ENCODE data around the gene CCBE1.
"Not testable (repeated sequence)": the region's sequence is repeated elsewhere in the genome, so short reads cannot be mapped to it uniquely, and the experiment has no call there.

The CCBE1 gene

GRCh38 chr18:59520562-59521355, 176.5 kb downstream of the CCBE1 start:
- no peak for DNase-seq

GRCh38 chr18:59518705-59519104, 178.5 kb downstream of the CCBE1 start:
- DNase-seq, result no peak

DNA sequence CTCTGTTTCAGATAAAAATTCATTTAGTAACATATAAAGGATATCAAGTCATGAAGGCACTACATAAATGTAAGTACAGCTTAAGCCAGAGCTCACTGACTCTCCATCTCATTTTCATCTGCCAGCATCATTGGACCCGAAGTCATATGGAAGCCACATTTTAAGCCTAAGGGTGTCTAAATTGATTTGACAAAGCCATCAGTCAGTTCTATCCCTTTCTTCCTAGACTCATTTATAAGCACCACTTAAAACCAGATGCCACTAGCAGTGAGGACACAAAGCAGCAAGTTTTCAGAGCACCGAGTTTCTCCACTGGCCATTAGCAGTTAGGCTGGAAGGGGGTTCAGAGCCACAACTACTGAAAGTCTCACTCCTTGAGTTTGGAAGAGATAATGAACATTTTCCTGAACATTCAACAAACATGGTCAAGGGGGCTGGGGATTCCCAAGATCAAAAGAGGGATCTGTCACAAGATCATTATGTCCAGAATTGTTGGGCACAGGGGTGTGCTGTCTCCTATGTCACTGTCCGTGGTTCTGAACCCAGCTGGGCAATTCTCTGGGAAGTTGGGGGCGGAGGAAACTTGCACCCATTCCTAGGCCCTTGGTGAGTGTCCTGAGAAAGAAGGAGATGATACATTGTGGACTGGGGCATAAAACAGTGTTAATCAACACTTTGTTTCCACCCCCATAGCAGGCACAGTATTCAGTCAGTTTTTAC, 179.6 kb downstream of the CCBE1 start:
- DNase-seq, result no peak

DNA sequence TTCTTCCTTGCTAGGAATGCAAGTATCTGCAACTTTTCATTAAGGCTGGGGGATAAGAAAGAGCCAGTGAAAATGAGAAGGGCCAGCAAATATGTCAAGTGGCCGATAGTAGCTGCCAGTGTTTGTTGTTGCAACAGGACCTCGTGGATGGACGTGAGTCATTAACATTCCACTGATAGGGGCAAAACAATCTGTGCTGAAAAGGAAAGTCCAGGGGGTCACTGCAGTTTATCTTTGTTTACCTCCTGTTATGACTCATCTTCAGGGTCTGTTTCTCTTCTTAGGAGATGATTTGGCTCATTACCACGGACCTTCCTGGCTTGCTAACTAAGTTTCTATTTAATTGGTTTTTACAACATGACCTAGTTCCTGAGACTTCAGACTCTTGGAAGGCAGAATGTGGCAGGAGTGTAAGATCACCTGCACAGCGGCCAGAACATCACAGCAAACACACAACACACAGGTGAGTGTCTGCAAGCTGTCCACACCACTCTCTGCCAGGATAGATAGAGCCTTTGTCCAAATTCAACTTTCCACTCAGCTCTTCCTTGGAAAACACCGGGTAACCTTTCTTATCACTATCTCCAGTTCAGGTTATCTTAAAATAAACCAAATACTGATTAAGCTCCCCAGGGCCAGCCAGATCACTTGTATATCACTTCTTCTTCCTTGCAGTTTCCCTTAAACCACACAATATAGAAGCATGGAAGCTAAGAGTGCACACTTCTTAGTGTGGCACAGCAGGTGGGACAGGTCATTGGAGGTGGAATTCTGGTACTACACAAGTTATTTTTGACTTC, 180.7 kb downstream of the CCBE1 start:
- DNase-seq, result no peak

- not testable (repeated sequence) for DNase-seq
Observed at GRCh38 chr18:59515956-59516355, 181.3 kb downstream of the CCBE1 start.

DNA sequence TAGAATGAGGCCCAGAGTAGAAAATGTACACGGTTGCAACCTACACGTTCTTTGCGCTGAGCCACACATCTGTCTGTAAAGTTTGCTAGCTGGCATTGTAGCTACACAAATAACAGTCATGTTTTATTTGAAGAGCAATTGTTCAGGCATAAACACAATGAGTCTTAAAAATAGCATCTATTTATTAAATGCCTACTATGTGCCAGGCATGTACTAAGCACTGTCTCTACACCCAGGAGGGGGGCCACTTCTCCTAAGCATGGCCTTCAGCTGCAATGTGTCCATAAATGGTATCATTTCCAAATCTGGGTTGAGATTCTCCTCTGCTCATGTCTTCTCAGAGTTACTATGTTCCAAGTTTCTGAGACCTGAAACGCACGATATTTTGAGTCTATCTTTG, 182.1 kb downstream of the CCBE1 start:
- DNase-seq, result no peak

- DNase-seq, result no peak
Observed at GRCh38 chr18:59514203-59514602, 183.0 kb downstream of the CCBE1 start.

DNA sequence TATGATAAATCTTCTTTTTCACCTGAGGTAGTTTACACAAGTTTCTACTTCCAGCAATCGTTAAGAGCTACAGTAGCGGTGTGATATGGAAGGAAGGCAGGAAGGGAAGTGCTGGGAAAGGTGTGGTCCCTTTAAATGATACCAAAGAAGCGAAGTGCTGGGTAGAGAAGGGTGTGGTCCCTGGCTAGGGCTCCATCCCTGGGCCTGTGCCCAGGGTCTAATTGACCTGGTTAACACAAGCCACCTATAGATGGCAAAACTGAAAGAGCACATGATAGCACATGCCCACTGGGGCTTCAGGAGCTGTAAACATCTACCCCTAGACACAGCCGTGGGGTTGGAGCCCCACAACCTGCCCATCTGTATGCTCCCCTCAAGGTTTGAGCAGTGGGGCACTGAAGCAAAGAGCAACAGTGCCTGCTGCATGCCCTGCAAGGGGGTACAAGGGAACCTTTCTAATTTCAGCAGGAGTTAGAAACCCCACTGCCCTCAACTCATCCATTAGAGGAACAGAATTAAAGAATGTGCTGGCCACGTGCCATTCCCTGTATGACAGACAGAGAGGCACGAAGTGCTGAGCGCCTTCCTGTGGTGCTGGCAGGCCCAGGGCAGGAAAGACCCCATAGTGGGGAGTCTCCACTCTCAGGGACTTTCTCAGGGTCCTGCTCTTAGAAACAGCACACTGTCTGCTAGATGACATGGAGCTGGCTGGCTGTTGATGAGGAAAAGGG, 185.0 kb downstream of the CCBE1 start:
- DNase-seq, result no peak

DNA sequence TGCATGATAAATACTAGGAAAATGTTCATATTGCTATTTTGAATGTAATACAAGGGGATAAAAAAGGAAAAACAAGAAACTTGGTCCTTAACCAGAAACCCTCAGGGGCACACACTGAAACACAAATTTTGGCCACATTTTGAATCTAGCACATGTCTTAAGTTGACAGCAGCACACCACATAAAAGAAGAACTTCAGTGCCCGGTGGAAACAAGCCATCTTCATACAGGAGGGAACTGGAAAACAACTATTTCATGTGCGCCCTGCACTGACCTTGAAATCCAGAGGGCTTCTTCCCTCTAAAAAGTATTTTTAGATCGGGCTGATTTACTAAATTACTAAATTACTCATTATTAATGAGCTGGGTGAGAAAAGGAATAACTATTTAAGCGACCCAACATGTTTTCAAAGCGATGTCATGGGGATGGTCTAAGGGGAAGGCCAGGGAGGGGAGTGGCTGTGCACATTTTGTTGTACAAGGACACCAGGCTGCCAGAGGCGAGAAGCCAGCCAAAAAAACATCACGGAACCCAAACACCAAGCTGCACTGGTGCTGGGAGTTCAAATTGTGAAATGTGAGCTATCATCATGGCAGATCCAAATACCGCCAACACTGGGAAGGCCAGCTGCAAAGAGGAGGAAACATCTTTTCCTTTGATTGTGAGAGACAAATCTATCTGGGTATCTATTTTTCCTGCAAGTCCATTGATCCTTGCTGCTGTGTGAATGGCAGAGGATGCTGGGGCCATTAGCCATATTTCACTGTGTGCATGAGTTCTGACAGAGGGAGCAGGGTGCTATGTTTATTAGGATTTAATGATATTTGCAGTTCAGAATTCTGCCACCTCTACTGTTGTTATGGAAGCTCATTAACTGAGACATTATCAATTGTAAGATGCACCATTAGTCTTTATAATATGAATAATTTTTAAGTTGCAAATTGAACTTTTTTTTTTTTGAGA, 187.5 kb downstream of the CCBE1 start:
- no peak for DNase-seq

DNA sequence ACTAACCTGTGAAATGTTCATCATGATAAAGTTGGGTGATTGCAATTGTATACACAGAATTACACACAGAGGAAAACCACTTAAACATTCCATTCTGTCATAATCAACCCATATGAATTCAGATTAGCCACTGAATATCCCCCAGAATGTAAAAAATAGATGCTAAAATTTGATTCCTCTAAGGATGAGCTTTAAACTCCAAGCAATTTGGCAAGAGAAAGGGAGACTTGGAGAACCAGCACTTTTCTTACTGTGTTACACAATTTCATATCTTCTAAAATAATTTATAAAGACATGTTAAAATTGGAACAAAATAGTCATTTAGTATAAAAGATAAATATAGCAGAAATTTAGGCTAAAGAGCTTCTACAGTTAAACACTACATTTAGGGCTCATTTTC, 191.9 kb downstream of the CCBE1 start:
- no peak for DNase-seq

GRCh38 chr18:59502274-59503175, 194.7 kb downstream of the CCBE1 start:
- DNase-seq, result no peak

DNA sequence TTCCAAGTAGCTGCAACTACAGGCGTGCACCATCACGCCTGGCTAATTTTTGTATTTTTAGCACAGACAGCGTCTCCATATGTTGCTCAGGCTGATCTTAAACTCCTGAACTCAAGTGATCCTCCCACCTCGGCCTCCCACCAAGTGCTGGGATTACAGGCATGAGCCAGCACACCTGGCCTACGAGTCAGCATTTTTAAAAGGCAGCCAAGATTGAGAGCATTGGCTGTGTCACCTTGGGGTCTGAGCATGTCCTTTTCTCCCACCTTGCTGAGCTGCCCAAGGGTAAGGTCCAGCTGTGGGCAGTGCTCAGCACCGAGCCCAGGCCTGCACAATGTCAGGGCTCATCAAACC, 195.3 kb downstream of the CCBE1 start:
- DNase-seq, result no peak

- no peak for DNase-seq
Observed at GRCh38 chr18:59500765-59501164, 196.5 kb downstream of the CCBE1 start.

DNA sequence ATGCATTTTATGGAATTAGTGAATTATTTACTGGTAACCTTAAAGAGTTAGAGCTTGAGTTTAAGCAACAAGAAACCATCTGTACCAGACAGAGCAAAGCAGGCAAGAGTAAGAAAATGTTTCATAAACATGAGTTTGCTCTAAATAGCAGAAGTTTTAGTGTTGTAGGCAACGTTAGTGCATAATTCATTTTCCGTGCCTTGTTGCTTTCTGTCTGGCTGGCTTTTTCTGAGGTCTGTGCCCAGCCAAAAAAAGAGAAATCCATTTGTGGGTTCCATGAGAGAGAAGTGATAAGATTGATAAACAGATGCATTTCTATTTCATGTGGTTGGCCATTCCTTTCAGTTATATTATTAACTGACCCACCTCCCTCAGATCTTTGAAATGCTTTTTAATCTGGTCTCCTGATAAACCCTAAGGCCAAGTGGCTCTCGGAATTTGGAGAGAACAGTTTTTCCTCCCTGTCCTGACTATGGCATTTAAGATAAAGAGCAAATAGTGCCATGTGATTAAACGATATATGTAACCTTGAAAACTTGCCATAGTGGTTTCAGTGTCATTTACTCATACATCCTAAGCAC, 198.6 kb downstream of the CCBE1 start:
- DNase-seq, result no peak

DNA sequence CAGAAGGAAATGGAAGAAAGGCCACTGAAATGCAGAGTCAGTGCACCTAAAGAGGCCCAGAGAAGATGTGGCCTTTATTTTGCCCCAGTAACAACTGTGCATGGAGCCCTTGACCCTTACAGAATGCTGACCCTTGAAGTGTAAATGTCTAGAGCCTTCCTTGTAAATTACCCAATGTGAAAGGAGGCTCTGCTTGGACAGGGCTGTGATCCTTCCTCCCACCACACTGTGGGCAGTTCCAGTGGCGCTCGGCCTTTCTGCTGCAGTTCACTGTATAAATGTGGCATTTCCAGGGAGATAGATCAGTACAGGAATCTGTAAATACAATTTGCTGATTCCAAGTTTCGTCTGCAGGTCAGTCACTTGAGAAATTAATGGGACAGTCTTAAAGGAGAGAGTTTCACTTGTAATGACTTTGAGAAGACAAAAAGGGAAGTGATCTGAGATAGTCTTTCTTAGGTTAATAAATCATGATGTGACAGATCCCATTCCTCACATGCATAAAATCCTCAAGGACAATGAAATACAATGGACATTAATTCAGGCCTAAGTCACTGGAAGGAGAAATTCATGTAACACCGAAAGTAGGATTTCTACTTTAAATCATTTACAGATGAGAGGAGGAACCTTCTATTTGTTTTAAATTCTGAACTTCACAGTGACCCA, 204.3 kb downstream of the CCBE1 start:
- DNase-seq, result no peak

DNA sequence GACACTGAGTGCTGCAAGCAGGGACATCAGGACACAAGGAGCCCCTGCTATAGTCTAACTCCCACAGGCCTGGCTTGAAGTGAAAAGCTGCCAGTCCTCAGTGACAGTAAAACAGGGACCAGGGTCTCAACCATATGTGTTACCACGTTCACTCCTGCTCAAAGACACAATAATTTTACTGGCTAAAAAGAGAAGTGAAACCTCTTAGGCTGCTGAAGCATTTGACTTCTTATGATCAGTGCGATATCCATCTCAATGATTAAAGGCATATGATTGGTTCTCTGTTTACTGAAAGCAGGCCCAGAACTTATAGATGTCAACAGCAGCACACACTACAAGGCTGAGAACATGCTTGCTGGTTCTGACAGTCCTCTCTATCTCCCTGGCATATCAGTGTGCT, 208.3 kb downstream of the CCBE1 start:
- DNase-seq, result no peak

- no peak for DNase-seq
Observed at GRCh38 chr18:59485382-59485781, 211.8 kb downstream of the CCBE1 start.

- no peak for DNase-seq
Observed at GRCh38 chr18:59484561-59485328, 212.5 kb downstream of the CCBE1 start.

GRCh38 chr18:59484131-59484530, 213.1 kb downstream of the CCBE1 start:
- no peak for DNase-seq
